Hippocampal formation (tissue), 2 donors: ENCODE results near the gene NUP62.
A peak's percentile ranks its signal among the peaks of the same experiment; 100 is the strongest.
"Not testable (repeated sequence)": the region's sequence is repeated elsewhere in the genome, so short reads cannot be mapped to it uniquely, and the experiment has no call there.

Experiments used
- DNase-seq, 2 donors: peaks; one replicate each; lab custom pipeline; 2025; lab: John Stamatoyannopoulos, UW

The NUP62 gene

DNA sequence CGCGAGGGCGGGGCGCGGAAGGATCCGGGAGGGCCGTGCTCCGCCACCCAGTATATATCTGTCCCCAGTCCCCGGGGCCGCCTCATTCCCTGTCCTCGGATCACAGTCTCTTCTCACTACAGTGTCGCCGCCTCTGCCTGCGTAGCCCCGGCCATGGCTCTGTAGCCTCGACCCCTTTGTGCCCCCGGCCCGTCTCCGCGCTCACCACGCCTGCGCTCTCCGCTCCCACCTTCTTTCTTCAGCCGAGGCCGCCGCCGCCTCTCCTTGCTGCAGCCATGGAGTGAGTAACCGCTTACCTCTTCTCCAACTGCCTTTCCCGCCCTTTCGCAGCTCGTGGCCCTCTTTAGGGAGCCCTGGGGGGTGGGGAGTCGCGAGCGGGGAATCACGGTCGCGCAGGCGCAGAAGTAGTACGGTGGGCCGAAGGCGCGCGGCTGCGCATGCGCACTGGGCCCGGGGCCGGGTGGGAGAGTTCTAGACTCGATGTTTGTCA, at the start of gene NUP62, which contains the start of gene ATF5:
NUP62 (minus strand) TSS at position 384 of the 490 bp plus-strand sequence. CDS start 19,697 bp downstream, outside the sequence.
ATF5 (plus strand) TSS at position 85 of the 490 bp plus-strand sequence. CDS start 1,646 bp downstream, outside the sequence.
- DNase-seq, result peak; percentile 83

DNA sequence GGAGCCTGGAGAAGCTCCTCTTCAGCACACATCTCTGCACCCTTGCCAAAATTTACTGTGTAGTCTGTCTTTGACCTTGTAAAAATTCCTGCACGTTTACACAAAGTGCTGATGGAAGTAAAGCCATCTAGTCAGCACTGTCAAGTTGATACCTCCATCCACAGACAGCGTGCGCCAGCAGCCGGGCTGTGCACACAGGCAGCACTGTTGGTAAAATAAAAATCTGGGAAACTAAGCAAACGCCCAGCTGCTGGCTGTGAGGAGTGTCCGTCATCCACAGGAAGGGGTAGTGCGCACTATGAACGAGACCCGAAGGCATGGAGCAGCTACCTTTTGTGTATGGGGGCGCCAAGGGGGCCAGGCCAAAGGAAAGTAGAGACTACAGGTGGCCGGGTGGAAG, 49.0 kb upstream of the NUP62 start:
- DNase-seq, result no peak

- no peak for DNase-seq
Measured at GRCh38 chr19:49977881-49978280, 48.6 kb upstream of the NUP62 start.

DNA sequence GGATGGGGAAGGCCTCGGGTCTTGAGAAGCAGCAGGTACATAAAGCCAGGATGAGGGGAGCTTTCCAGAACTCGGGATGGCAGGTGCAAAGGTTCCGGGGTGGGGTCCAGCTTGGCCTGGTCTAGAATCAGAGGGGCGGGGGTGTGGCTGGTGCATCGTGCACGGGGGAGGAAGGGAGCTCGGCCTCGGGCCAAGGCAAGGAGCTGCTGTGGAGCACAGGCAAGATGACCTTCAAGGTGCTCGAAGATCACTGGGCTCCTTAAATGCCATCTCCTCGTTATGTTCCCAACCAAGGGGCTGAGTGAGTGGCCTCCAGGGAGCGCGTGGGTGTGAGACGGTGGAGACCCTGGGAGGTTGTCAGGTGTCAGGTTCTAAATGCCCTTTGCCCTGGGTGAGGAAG, 47.8 kb upstream of the NUP62 start:
- DNase-seq, result no peak

DNA sequence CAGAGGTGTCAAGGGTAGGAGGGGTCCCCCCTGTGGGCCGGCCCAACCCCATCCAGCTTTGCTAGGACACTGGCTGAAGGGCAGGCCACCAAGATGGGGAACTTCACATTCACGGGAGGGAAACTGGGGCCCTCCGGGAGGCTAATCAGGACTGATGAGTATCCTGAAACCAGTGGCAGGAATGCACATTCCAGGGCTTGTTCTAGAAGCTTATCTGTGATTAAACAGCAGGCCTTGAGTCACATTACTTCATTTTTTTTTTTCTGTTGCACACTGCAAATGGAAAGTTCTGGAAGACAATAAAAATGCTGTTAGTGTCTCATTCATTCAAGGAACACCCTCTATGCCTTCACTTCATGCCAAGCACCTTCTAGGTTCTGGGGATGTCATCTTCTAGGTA, 47.2 kb upstream of the NUP62 start:
- DNase-seq, result no peak

GRCh38 chr19:49975051-49975450, 45.7 kb upstream of the NUP62 start:
- DNase-seq, result no peak

- no peak for DNase-seq
Measured at GRCh38 chr19:49973987-49974386, 44.7 kb upstream of the NUP62 start.

DNA sequence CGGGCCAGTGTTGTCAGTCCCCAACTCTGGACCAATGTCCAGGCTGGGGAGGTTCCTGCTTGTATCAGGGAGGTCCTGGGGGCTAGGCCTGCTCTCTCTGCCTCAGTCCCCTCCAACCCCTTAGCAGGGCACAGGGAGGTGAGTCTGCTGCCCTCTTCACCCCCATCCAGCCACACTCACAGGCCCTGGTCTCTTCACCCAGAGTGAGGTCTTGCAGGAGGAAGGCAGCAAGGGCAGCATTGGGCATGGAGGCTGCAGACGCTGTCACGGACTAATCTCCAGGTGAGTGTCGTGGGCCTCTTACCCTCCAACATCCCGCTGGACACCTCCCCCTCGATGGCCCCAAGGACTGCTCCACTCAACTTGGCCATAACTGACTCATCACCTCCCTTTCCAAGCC, 43.5 kb upstream of the NUP62 start:
- DNase-seq, result no peak

- no peak for DNase-seq
Measured at GRCh38 chr19:49971991-49972411, 42.7 kb upstream of the NUP62 start.

DNA sequence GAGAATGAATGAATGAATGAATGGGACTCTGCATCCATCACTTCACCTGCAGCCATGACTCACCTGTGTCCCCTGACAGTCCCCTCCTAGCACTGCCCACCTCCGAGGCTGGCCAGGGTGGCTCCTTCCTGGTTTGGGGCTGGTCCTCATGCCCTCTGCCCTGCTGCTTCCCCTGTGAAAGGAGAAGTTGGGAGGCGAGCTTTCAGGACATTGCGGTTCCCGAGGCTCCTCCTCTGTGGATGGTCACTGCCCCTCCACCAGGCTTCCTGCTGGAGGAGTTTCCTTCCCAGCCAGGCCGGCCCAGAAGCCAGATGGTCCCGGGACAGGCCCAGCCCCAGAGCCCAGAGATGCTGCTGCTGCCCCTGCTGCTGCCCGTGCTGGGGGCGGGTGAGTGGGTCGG, 40.1 kb upstream of the NUP62 start:
- DNase-seq, result peak in 1 of 2 donors; percentile 28

- DNase-seq, result no peak
Measured at GRCh38 chr19:49968279-49968922, 39.1 kb upstream of the NUP62 start.

GRCh38 chr19:49960980-49961379, 31.7 kb upstream of the NUP62 start, which contains the start of gene SIGLEC11:
Gene SIGLEC11, minus strand, starts transcription at chr19:49961172. Its CDS starts 91 bp downstream, at chr19:49961081.
- DNase-seq, result not testable (repeated sequence)

DNA sequence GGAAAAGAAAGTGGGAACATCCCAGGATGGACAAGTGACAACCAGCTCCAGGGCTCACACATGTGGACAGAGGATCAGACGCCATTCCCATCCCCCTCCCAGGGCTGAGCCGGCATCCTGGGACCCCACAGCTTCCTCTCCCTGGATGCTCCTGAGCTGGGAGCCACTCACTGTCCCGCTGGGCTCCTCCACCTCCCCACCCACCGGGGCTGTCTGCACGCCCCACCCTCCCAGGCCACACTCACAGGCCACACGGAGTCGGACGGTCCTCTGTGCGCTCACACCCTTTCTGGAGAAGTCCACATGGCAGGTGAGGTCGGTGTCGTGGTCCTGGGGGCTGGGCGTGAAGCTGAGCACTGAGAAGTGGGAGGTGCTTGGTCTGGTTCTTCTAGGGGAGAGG, 30.6 kb upstream of the NUP62 start:
- DNase-seq, result not testable (repeated sequence)

DNA sequence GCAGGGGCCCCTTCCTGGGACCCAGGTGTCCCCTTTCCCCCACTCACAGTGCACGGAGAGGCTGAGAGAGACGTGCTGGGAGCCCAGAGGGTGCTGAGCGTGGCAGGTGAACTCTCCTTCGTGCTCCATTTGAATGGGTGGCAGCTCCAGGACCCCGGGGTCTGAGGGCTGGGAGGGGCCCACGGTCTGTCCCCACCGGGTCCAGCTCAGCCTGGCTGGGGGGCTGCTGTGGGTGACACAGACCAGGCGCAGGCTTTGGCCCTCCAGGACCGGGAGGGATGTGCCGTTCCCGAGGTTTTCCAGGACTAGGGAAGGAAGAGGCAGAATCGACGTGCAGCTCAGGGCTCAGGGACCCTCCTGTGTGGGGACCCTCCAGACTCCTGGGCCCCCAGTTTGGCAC, 29.3 kb upstream of the NUP62 start:
- not testable (repeated sequence) for DNase-seq

DNA sequence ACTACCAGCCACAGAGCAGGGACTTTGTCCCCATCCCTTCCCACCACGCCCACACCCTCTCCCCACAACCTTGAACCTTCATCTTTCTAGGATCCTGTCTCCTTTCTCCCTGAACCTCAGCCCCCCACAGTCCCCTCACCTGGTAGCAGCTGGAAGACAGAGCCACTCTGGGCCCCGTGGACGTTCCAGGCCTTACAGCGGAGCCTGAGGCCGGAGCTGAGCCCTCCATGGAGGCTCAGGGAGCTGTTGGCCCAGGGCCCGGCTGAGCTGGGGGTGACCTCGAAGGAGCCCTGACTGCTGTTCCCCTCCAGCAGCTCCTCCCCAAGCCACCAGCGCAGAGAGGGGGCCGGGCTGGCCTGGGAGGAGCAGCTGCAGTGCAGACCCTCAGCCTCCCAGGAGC, 28.8 kb upstream of the NUP62 start:
- DNase-seq, result not testable (repeated sequence)

DNA sequence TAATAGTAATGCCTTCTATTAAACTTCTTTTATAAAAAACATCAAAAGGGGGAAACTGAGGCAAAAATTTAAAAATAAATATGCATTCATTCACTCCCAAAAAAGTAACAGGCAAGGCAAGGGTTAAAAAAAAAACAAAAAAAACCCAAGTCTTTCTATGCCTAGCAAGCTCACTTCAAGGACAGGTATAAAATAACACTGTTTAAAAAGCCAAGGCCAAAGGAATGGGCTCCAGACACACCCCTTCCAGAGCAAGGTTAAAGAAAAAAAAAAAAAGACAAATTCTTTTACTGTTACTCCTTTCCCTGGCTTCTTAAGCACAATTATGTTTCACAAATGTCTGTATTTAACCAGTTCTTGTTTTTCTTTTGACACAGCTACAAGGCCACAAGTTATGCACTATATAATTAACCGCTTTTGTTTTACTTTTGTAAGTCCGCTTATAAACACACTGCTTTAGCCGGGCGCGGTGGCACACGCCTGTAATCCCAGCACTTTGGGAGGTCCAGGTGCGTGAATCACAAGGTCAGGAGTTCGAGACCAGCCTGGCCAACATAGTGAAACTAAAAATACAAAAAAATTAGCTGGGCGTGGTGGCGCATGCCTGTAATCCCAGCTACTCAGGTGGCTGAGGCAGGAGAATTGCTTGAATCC, 28.1 kb upstream of the NUP62 start:
- no peak for DNase-seq

GRCh38 chr19:49956115-49956495, 26.8 kb upstream of the NUP62 start:
- DNase-seq, result no peak

- DNase-seq, result no peak
Measured at GRCh38 chr19:49954933-49955332, 25.6 kb upstream of the NUP62 start.

DNA sequence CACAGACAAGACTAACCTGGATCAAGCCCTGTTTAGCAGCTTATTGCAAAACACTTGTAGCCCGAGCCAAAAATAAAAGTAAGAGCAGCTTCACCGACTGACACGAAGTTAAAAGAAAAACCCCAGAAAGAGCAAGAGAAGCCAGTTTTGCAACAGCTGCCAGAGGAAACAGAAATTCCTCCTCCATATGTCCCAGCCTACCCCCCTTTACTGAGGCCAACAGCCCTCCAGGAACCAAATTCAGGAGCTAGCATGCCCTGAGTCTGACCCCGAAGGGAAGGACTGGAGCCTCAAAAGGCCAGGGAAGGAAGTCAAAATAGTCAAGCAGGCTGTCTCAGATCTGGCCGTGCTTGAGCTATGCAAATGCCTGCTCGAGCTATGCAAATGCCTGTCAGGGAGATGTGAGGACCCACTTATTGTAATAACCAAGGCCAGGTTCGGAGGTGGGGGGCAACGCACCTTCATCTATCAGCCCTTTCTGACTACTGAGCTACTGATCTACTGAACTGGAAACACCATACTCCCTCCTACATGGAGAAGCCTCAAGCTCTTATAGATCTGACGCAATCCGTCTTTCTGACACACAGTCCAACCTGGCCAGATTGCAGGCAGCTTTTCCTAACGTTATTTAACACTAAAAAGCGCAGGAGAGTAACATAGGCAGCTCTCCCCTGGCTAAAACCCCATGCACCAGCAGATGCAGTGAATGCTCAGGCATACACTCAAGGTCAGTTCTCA, 25.0 kb upstream of the NUP62 start:
- DNase-seq, result no peak

DNA sequence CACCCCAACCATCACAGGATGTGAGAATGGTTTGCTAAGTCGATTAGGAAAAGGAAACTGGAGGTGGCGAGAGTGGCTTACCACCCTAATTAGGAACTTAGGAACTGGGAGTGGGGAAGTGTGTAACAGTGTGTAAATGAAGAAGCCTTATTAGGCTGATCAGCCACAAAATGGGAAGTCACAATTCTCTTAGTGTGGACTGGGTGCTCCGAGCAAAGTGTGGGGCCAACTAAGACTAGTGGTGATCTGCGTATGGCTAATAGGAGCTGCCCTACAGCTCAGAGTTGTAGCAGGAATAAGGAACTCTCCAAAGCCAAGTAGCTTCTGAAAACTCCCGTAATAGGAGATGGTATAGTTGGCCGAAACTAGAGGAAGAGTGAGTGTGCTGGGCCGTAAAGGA, 24.1 kb upstream of the NUP62 start:
- no peak for DNase-seq

DNA sequence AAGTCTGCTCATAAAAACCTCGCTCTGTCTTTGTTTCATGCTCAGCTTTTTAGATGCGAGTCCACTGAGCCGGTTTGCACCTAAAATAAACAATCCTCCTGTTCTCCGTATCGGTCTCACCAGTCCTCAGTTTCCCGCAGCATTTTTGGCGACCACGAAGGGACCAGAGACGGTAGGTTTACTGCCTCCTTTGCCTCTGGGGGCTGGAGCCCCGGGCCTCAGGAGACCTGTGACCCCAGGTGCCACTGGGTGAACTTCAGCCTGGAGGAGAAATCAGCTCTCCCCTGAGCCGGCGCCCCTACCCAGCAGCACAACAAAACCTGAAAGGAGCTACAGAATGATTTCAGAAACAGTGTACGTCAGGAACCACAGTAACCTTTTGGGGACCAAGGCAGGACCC, 23.6 kb upstream of the NUP62 start:
- DNase-seq, result no peak

DNA sequence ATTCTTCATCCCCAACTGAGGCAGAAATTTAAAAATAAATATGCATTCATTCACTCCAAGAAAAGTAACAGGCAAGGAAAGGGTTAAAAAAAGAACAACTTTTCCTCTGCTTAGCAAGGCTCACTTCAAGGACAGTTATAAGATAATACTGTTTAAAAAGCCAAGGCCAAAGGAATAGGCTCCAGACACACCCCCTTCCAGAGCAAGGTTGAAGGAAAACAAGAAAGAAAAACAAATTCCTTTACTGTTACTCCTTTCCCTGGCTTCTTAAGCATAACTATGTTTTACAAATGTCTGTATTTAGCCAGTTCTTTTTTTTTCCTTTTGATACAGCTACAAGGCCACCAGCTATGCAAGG, 23.2 kb upstream of the NUP62 start:
- no peak for DNase-seq
